ENCODE data around the gene LSM6. TPM values are rescaled to one million over a fixed set of nuclear protein-coding genes. Genes with fewer than 3 reads are reported as not detected.

Gene LSM6
- total RNA-seq, 4 donors from 2014 or later, result 17.2 to 34.6 (median 23.0) TPM

DNA sequence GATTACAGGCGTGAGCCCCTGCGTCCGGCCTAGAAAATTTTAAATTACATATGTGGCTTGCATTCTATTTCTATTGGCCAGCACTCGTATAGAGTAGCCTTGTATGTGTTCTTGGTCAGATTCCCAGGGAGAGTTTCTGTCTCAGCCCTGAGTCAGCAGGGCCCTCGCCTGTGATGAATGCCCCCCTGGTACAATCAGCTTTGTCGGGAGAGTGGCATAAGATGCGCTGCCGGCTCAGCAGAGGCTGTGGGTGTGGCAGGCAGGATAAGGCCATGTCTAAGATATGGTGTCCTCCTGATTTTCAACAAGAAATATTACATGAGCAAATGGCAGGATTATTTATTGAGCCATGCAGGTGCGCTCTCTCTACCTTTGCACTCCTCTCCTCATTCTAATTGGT, 37.3 kb downstream of the LSM6 start:
- no peak for DNase-seq (ENCODE audit: low spot score in 2 of 2)
- no peak overlapping the region for H3K4me3 ChIP-seq (ENCODE audit: low read depth, poor library complexity, severe bottlenecking)
- TF ChIP-seq POLR2A (IDR thresholded peaks at IDR 0.05), result no peak
- TF ChIP-seq, protein P1, sequence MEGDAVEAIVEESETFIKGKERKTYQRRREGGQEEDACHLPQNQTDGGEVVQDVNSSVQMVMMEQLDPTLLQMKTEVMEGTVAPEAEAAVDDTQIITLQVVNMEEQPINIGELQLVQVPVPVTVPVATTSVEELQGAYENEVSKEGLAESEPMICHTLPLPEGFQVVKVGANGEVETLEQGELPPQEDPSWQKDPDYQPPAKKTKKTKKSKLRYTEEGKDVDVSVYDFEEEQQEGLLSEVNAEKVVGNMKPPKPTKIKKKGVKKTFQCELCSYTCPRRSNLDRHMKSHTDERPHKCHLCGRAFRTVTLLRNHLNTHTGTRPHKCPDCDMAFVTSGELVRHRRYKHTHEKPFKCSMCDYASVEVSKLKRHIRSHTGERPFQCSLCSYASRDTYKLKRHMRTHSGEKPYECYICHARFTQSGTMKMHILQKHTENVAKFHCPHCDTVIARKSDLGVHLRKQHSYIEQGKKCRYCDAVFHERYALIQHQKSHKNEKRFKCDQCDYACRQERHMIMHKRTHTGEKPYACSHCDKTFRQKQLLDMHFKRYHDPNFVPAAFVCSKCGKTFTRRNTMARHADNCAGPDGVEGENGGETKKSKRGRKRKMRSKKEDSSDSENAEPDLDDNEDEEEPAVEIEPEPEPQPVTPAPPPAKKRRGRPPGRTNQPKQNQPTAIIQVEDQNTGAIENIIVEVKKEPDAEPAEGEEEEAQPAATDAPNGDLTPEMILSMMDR (IDR thresholded peaks at IDR 0.05), result no peak
- 87 to 89% methylated on average over 9 of the region's 9 CpGs for WGBS, 2 donors
- intact Hi-C loops (cut with DNase I; ENCODE audit: low total_unique reads), result no loop called here

DNA sequence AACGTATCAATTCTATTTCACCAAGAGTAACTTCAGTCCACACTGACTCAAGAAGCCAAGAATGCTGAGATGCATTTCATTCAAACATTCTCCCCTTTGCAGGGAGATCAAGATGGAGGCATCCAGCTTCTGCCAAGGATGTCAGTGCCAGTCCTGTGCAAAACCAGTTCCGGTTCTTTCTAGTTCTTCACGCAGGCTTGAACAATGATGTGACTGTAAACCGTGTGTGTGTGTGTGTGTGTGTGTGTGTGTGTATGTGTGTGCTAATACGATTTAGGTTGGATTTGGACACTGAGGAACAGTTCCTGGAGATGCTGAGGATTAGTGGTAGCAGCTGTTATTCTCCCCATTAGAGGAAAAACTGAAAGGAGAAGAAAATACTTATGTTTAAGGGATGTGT, 38.7 kb downstream of the LSM6 start, which contains the start of gene REELD1:
Gene REELD1 (plus strand): TSS at position 301 of the 400 bp plus-strand sequence. CDS start 2,415 bp downstream, outside the sequence.
- intact Hi-C loops (cut with DNase I; ENCODE audit: low total_unique reads), result no loop called here

DNA sequence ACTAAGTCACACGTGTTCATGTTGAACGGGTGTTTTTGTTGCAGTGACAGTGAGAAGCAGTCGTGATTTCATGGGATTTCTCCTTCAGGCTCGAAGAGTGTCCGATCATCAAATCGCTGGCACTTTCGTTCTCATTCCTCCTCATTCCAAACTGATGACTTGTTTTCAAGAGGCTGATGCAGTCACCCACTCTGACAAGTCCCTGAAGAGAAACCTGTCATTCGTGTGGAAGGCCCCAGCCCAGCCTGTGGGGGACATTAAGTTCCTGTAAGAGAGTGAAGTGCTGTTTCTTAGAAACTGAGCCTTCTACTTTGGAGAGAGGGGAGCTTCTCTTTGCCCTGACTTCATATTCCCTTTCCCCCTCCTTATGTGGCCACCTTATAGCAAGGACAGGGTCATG, 46.8 kb downstream of the LSM6 start:
- no peak overlapping the region for H3K4me3 ChIP-seq (ENCODE audit: low read depth, poor library complexity, severe bottlenecking)
- DNase-seq (ENCODE audit: low spot score in 2 of 2), result no peak
- WGBS, 2 donors, result 53 to 81% methylated on average over 8 of the region's 8 CpGs
- intact Hi-C loops (cut with DNase I; ENCODE audit: low total_unique reads), result no loop called here
- TF ChIP-seq, protein P1 (IDR thresholded peaks at IDR 0.05), result no peak
- no peak for TF ChIP-seq POLR2A (IDR thresholded peaks at IDR 0.05)

More for the DNA sequence above, 38.7 kb downstream of the LSM6 start, which contains the start of gene REELD1:
- no peak for DNase-seq (ENCODE audit: low spot score in 2 of 2)
- TF ChIP-seq POLR2A (IDR thresholded peaks at IDR 0.05), result no peak
- TF ChIP-seq, protein P1 (IDR thresholded peaks at IDR 0.05), result no peak
- WGBS, 2 donors, result 70 to 74% methylated on average over 5 of the region's 5 CpGs
- H3K4me3 ChIP-seq (ENCODE audit: low read depth, poor library complexity, severe bottlenecking), result no peak within 1 kb of the TSS

DNA sequence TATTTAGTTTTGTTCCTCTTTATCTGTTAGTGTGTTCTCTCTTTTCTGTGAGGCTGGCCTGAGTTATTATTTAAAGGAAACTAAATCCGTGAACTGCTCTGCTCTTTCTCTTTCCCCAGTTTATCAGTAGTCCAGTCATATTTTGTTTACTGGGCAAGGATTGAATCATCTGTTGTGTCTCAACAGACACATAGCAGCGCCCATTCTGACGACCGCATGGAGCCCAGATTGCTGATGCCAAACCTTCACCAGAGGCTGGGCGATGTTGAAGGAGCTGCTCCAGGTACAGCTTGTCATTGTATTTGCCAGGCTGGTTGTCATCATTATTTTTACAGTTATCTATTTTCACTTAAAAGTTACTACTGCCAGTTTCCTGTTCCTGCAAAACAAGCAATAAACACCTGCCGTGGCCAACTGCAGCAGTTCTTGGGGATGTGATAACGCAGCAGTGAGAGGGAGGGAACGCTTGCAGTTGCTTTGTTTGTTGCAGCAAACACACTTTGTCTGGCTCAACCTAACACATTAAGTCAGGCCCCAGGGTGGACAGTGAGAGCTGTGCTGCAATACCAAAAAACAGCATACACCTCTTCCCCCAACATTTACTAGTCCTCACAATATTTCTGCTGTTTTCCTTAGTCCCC, 48.9 kb downstream of the LSM6 start:
- H3K4me3 ChIP-seq (ENCODE audit: low read depth, poor library complexity, severe bottlenecking), result no peak overlapping the region
- intact Hi-C loops (cut with DNase I; ENCODE audit: low total_unique reads), result no loop called here
- TF ChIP-seq, protein P1 (IDR thresholded peaks at IDR 0.05), result no peak
- no peak for TF ChIP-seq POLR2A (IDR thresholded peaks at IDR 0.05)
- 72 to 76% methylated on average over 8 of the region's 8 CpGs for WGBS, 2 donors
- DNase-seq (ENCODE audit: low spot score in 2 of 2), result no peak

DNA sequence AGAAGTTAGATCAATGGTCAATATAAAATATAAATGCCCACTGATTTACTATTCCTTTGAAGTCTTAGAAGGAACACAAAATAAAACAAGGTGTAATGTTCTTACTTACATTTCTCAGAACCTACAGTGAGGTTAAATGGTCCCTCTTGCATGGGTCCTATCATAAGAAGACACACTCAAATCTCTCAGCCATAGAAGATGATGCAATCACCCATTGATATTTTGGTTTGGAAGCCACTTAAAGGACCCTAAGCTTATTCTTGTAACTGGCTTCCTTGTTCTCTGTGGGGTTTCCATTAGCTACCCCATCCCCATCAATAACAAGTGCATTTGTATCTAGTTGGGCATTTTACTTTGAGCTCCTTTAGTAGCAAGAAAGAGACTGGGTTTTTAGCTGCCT, 53.9 kb downstream of the LSM6 start:
- DNase-seq (ENCODE audit: low spot score in 2 of 2), result no peak
- TF ChIP-seq, protein P1 (IDR thresholded peaks at IDR 0.05), result no peak
- TF ChIP-seq POLR2A (IDR thresholded peaks at IDR 0.05), result no peak
- no peak overlapping the region for H3K4me3 ChIP-seq (ENCODE audit: low read depth, poor library complexity, severe bottlenecking)
- intact Hi-C loops (cut with DNase I; ENCODE audit: low total_unique reads), result no loop called here

Measured in lower leg skin (tissue), 4 donors.